ENCODE results near the gene KLHL25. TPM values are rescaled to one million over a fixed set of nuclear protein-coding genes. Genes with fewer than 3 reads are reported as not detected.

Gene KLHL25
- total RNA-seq, 4 donors from 2014 or later: 8.8 to 21.3 (median 11.8) TPM

DNA sequence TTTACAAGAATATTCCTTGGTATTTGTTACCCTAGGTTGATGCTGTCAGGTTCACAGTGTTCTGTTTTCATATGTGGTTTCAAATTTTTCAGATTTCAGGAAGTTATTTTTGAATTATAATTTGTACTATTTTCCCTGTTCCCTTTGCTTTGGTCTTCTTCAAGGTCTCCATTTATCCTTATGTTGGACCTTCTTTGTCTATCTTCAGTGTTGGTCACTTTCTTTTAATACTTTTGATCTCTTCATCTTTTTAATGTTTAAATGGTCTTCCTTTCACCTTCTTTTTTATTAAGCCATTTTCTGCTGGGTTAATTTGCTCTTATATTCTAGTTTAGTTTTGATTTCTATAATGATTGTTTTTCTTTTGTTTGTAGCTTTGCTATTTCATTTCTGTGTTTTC, 61.3 kb downstream of the KLHL25 start:
- no peak for ATAC-seq
- Histone ChIP-seq H3K27ac (no peak overlapping the region), H3K4me3 (no peak overlapping the region), H3K9me3 (peaks cover 0 to 12% (median 0%) of the 10 kb centered on the region in 3 donors), H3K4me1 (peaks cover 0 to 32% (median 0%) of the 10 kb centered on the region in 3 donors), H3K27me3 (no peaks in the 10 kb centered on the region), H3K36me3 (peaks cover 3 to 99% of the 10 kb centered on the region in 2 donors)
- TF ChIP-seq, protein P1, sequence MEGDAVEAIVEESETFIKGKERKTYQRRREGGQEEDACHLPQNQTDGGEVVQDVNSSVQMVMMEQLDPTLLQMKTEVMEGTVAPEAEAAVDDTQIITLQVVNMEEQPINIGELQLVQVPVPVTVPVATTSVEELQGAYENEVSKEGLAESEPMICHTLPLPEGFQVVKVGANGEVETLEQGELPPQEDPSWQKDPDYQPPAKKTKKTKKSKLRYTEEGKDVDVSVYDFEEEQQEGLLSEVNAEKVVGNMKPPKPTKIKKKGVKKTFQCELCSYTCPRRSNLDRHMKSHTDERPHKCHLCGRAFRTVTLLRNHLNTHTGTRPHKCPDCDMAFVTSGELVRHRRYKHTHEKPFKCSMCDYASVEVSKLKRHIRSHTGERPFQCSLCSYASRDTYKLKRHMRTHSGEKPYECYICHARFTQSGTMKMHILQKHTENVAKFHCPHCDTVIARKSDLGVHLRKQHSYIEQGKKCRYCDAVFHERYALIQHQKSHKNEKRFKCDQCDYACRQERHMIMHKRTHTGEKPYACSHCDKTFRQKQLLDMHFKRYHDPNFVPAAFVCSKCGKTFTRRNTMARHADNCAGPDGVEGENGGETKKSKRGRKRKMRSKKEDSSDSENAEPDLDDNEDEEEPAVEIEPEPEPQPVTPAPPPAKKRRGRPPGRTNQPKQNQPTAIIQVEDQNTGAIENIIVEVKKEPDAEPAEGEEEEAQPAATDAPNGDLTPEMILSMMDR (IDR thresholded peaks at IDR 0.05): no peak
- TF ChIP-seq EP300 (IDR thresholded peaks at IDR 0.05) (no peak), POLR2AphosphoS5 (IDR thresholded peaks at IDR 0.05) (no peak), POLR2A (IDR thresholded peaks at IDR 0.05) (no peak)

GRCh38 chr15:85730001-85730820, 64.5 kb downstream of the KLHL25 start:
- WGBS, 2 donors (ENCODE audit: low coverage in 1 of 2): 21 to 33% methylated on average over 5 of the region's 5 CpGs
- ATAC-seq: peak; percentile 39
- TF ChIP-seq, protein P1 (IDR thresholded peaks at IDR 0.05): peak; percentile 76 to 87 (median 84)
- TF ChIP-seq EP300 (IDR thresholded peaks at IDR 0.05): no peak
- TF ChIP-seq POLR2A (IDR thresholded peaks at IDR 0.05): no peak
- TF ChIP-seq POLR2AphosphoS5 (IDR thresholded peaks at IDR 0.05): peak; percentile 16
- peaks cover 0 to 84% of the 10 kb centered on the region in 2 donors for H3K36me3 ChIP-seq
- peaks cover 0 to 12% (median 0%) of the 10 kb centered on the region in 3 donors for H3K9me3 ChIP-seq
- no peaks in the 10 kb centered on the region for H3K27me3 ChIP-seq
- peak overlapping the region; percentile 13 to 86 (median 66) for H3K27ac ChIP-seq
- H3K4me3 ChIP-seq: no peak overlapping the region
- peaks cover 12 to 59% (median 25%) of the 10 kb centered on the region in 3 donors for H3K4me1 ChIP-seq

- H3K4me1 ChIP-seq: peaks cover 26 to 88% (median 39%) of the 10 kb centered on the region in 3 donors
- peak; percentile 61 for ATAC-seq
- no peak overlapping the region for H3K4me3 ChIP-seq
- H3K36me3 ChIP-seq: peaks cover 5 to 79% of the 10 kb centered on the region in 2 donors
- H3K9me3 ChIP-seq: no peaks in the 10 kb centered on the region
- peak overlapping the region; percentile 84 to 99 (median 86) for H3K27ac ChIP-seq
- WGBS, 2 donors (ENCODE audit: low coverage in 1 of 2): 26 to 65% methylated on average over 2 of the region's 2 CpGs
- peak; percentile 42 for TF ChIP-seq POLR2AphosphoS5 (IDR thresholded peaks at IDR 0.05)
- TF ChIP-seq POLR2A (IDR thresholded peaks at IDR 0.05): no peak
- TF ChIP-seq, protein P1 (IDR thresholded peaks at IDR 0.05): no peak
- H3K27me3 ChIP-seq: no peaks in the 10 kb centered on the region
These were observed 67.7 kb downstream of the KLHL25 start for GRCh38 chr15:85727068-85727467.

- Histone ChIP-seq H3K4me1 (peaks cover 26 to 88% (median 39%) of the 10 kb centered on the region in 3 donors), H3K4me3 (no peak overlapping the region), H3K36me3 (peaks cover 8 to 79% of the 10 kb centered on the region in 2 donors)
These were observed 68.3 kb downstream of the KLHL25 start for GRCh38 chr15:85726454-85726853.

DNA sequence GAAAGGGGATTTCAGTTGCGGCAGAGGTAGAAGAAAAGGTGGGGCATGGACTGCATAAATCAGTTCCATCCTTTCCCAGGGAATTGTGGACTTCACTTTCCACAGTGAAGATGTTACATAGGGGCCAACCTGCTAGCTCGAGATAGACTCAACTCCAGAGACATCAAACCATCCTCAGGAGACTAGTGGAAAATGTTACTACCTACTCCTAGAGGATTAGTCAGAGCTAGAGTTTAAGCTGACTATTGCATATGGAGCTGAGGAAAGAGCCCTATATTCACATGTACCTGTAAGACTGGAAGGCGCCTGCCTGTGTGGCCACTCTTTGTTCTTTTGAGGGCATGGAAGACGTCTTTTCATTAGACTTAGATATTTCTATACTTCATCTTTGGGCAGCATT, 69.2 kb downstream of the KLHL25 start:
- TF ChIP-seq EP300 (IDR thresholded peaks at IDR 0.05): no peak
- TF ChIP-seq, protein P1 (IDR thresholded peaks at IDR 0.05): no peak
- no peak for ATAC-seq
- Histone ChIP-seq H3K4me1 (peaks cover 26 to 80% (median 39%) of the 10 kb centered on the region in 3 donors), H3K9me3 (no peaks in the 10 kb centered on the region), H3K27ac (peak overlapping the region; percentile 84 to 99 (median 86)), H3K27me3 (no peaks in the 10 kb centered on the region), H3K36me3 (peaks cover 8 to 79% of the 10 kb centered on the region in 2 donors), H3K4me3 (no peak overlapping the region)
- WGBS, 2 donors (ENCODE audit: low coverage in 1 of 2): 63 to 68% methylated on average over 3 to 4 of the region's 4 CpGs

More at GRCh38 chr15:85726454-85726853, 68.3 kb downstream of the KLHL25 start:
- 38 to 43% methylated on average over 2 of the region's 2 CpGs for WGBS, 2 donors (ENCODE audit: low coverage in 1 of 2)
- ATAC-seq: peak; percentile 71
- Histone ChIP-seq H3K27ac (peak overlapping the region; percentile 84 to 99 (median 86)), H3K9me3 (no peaks in the 10 kb centered on the region), H3K27me3 (no peaks in the 10 kb centered on the region)
- TF ChIP-seq EP300 (IDR thresholded peaks at IDR 0.05): no peak
- peak; percentile 78 for TF ChIP-seq POLR2AphosphoS5 (IDR thresholded peaks at IDR 0.05)
